GM23338 (cell line): ENCODE data around the gene ARL10. TPM values are rescaled to one million over a fixed set of nuclear protein-coding genes. Genes with fewer than 3 reads are reported as not detected.

Experiments
- ATAC-seq: fragments of 200-7000 bp; cut with Tn5 transposase; 3 replicates; pipeline ENCODE4 v1.9.1; 2020
- DNase-seq: peaks from one replicate; pipeline ENCODE4 v3.0.0-alpha.2; 2015; ENCODE audit warnings: low spot score
- H2AFZ ChIP-seq: fragments of 200-600 bp; sonication (generic); 2 replicates; pipeline ENCODE4 v1.8.0; 2016; ENCODE audit warnings: antibody characterized with exemption, mild to moderate bottlenecking, moderate library complexity
- H3F3A ChIP-seq: fragments of 200-600 bp; sonication (generic); replicated peaks from 2 replicates; pipeline ENCODE4 v1.8.0; 2017; ENCODE audit warnings: antibody characterized with exemption, mixed run types, low read depth
- H3K27ac ChIP-seq: fragments of 200-600 bp; sonication (generic); 2 replicates; pipeline ENCODE4 v1.6.1; 2016; ENCODE audit warnings: low read depth
- H3K27me3 ChIP-seq: fragments of 200-600 bp; sonication (generic); 2 replicates; pipeline ENCODE4 v1.8.0; 2016; ENCODE audit warnings: mild to moderate bottlenecking, mixed run types, moderate library complexity; ENCODE audit not compliant: insufficient read depth
- H3K36me3 ChIP-seq: fragments of 200-600 bp; sonication (generic); 2 replicates; pipeline ENCODE4 v1.8.0; 2016; ENCODE audit warnings: mild to moderate bottlenecking; ENCODE audit not compliant: insufficient read depth
- H3K4me1 ChIP-seq: fragments of 200-600 bp; sonication (generic); 2 replicates; pipeline ENCODE4 v1.8.0; 2016; ENCODE audit warnings: mild to moderate bottlenecking, moderate library complexity; ENCODE audit not compliant: insufficient read depth
- H3K4me2 ChIP-seq: fragments of 200-600 bp; sonication (generic); 2 replicates; pipeline ENCODE4 v1.7.1; 2017; ENCODE audit warnings: mixed run types
- H3K4me3 ChIP-seq: fragments of 200-600 bp; sonication (generic); 2 replicates; pipeline ENCODE4 v1.6.1; 2016; ENCODE audit warnings: mixed run types
- H3K79me2 ChIP-seq: fragments of 200-600 bp; sonication (generic); replicated peaks from 2 replicates; pipeline ENCODE4 v1.8.0; 2017; ENCODE audit warnings: mild to moderate bottlenecking; ENCODE audit not compliant: insufficient read depth
- H3K9me2 ChIP-seq: fragments of 200-600 bp; sonication (generic); 2 replicates; pipeline ENCODE4 v1.8.0; 2017; ENCODE audit not compliant: insufficient read depth
- H4K20me1 ChIP-seq: fragments of 200-600 bp; sonication (generic); replicated peaks from 2 replicates; pipeline ENCODE4 v1.8.0; 2017; ENCODE audit warnings: mild to moderate bottlenecking; ENCODE audit not compliant: insufficient read depth
- H3K27ac Mint-ChIP-seq: 2 replicates; pipeline ENCODE4 v1.8.0; 2020; ENCODE audit warnings: inconsistent platforms, mild to moderate bottlenecking, moderate library complexity, mixed read lengths
- H3K27me3 Mint-ChIP-seq: 3 replicates; pipeline ENCODE4 v1.8.0; 2022; ENCODE audit warnings: low read depth, mild to moderate bottlenecking, moderate library complexity, mixed read lengths, inconsistent platforms; ENCODE audit not compliant: insufficient read depth, poor library complexity
- H3K36me3 Mint-ChIP-seq: 3 replicates; pipeline ENCODE4 v1.8.0; 2021; ENCODE audit warnings: low read depth, mild to moderate bottlenecking, inconsistent platforms, moderate library complexity, mixed read lengths
- H3K4me1 Mint-ChIP-seq: 3 replicates; pipeline ENCODE4 v1.8.0; 2020; ENCODE audit warnings: mild to moderate bottlenecking, inconsistent platforms, mixed read lengths
- H3K4me3 Mint-ChIP-seq: 3 replicates; pipeline ENCODE4 v1.8.0; 2021; ENCODE audit warnings: moderate library complexity, mild to moderate bottlenecking, inconsistent platforms, mixed read lengths
- H3K9me3 Mint-ChIP-seq: 3 replicates; pipeline ENCODE4 v1.8.0; 2020; ENCODE audit warnings: moderate library complexity, mild to moderate bottlenecking, inconsistent platforms, mixed read lengths
- CREB1 ChIP-seq: fragments of 250-450 bp; sonication (Bioruptor Pico); IDR thresholded peaks from 2 replicates; pipeline ENCODE4 v1.5.0; 2020; ENCODE audit warnings: low read depth, mild to moderate bottlenecking, moderate library complexity
- CTCF ChIP-seq, 2 experiments: fragments of 200-600 bp in 1 of 2; sonication (generic) in 1 of 2; conservative IDR thresholded peaks; 2 replicates each; pipeline versions ENCODE4 v1.5.1 to v1.6.1; 2016 to 2017; ENCODE audit warnings: antibody characterized with exemption in 2 of 2, low read depth in 2 of 2, mild to moderate bottlenecking in 2 of 2, moderate library complexity in 1 of 2
- POLR2AphosphoS5 ChIP-seq: IDR thresholded peaks from 2 replicates; pipeline ENCODE4 v1.6.1; 2016; ENCODE audit warnings: antibody characterized with exemption, low read depth
- REST ChIP-seq: IDR thresholded peaks from one replicate; pipeline ENCODE4 v1.6.1; 2018; ENCODE audit warnings: antibody characterized with exemption; ENCODE audit not compliant: unreplicated experiment
- ZNF114 ChIP-seq: fragments of 250-450 bp; sonication (Bioruptor Pico); IDR thresholded peaks from 2 replicates; pipeline ENCODE4 v1.5.0; 2020; ENCODE audit warnings: mild to moderate bottlenecking, moderate library complexity
- long read RNA-seq: library from polyadenylated mRNA; unstranded; transcript quantifications from one replicate; pipeline ENCODE4 v2.0.0, GENCODE V29; 2020; ENCODE audit not compliant: unreplicated experiment
- polyA plus RNA-seq: library from polyadenylated mRNA; unstranded; fragments of >200 nt; fragmentation: Nextera tagmentation; extraction: Ambion mirVana; gene quantifications from 2 replicates; pipeline ENCODE4 v1.2.1, GENCODE V29; 2016
- total RNA-seq: library from RNA; depleted of rRNA; stranded (reverse); fragments of >200 nt; shearing (Covaris generic); gene quantifications from 2 replicates; pipeline ENCODE4 v1.2.3, GENCODE V29; 2014; rRNA removed

ARL10 gene
- total RNA-seq (6.7 and 7.9 TPM in 2 replicates), polyA plus RNA-seq (2.0 and 2.5 TPM in 2 replicates)
- long read RNA-seq, full-length matches to known transcripts: 2 of 3 reads
- long read RNA-seq, partial matches to known transcripts: 1 of 3 reads
- long read RNA-seq, other reads (novel, unspliced or antisense): 0 of 3 reads

- ATAC-seq (peak; percentile 51), DNase-seq (peak; percentile 65)
- Histone ChIP-seq H4K20me1 (peaks cover 5% of the 10 kb centered on the region; the same call in 1 of the 2 replicates), H3K9me2 (no peaks in the 10 kb centered on the region), H3F3A (no peaks in the 10 kb centered on the region), H2AFZ (peak within 1 kb of the TSS; percentile 96), H3K4me2 (peak within 1 kb of the TSS; percentile 88), H3K79me2 (peaks cover 6% of the 10 kb centered on the region), H3K27me3 (peaks cover 57% of the 10 kb centered on the region), H3K4me1 (peaks cover 3% of the 10 kb centered on the region; the same call in 1 of the 2 replicates), H3K4me3 (peak within 1 kb of the TSS; percentile 83), H3K36me3 (no peaks in the 10 kb centered on the region), H3K27ac (no peak within 1 kb of the TSS)
- Mint-ChIP-seq H3K9me3 (no peaks in the 10 kb centered on the region), H3K36me3 (peaks cover 15% of the 10 kb centered on the region), H3K27me3 (peaks cover 44% of the 10 kb centered on the region), H3K4me3 (peak within 1 kb of the TSS; percentile 72), H3K4me1 (peaks cover 3% of the 10 kb centered on the region; the same call in 2 of the 3 replicates), H3K27ac (no peak within 1 kb of the TSS)
- TF ChIP-seq CREB1 (CRISPR knock-in tag) (no peak), POLR2AphosphoS5 (peak; percentile 42; the same call in 1 of the 2 replicates)
Observed at GRCh38 chr5:176365351-176366231, at the start of gene ARL10. Gene ARL10, plus strand, starts transcription at chr5:176365487. Its CDS starts 77 bp downstream, at chr5:176365564.

- Mint-ChIP-seq H3K27me3 (no peaks in the 10 kb centered on the region), H3K9me3 (no peaks in the 10 kb centered on the region), H3K4me3 (no peak overlapping the region), H3K4me1 (no peaks in the 10 kb centered on the region), H3K27ac (no peak overlapping the region), H3K36me3 (peaks cover 4% of the 10 kb centered on the region; the same call in 1 of the 3 replicates)
- H3F3A ChIP-seq: no peaks in the 10 kb centered on the region
- no peaks in the 10 kb centered on the region for H3K79me2 ChIP-seq
- no peaks in the 10 kb centered on the region for H3K27me3 ChIP-seq
- no peak for TF ChIP-seq POLR2AphosphoS5
- no peak for TF ChIP-seq ZNF114 (CRISPR knock-in tag)
- peaks cover 4% of the 10 kb centered on the region; the same call in 1 of the 2 replicates for H4K20me1 ChIP-seq
- H3K4me3 ChIP-seq: no peak overlapping the region
- no peaks in the 10 kb centered on the region for H3K9me2 ChIP-seq
- no peaks in the 10 kb centered on the region for H3K4me1 ChIP-seq
- H3K4me2 ChIP-seq: no peak overlapping the region
- ATAC-seq (no peak), DNase-seq (no peak)
- H2AFZ ChIP-seq: no peak overlapping the region
- peaks cover under 1% of the 10 kb centered on the region; the same call in 1 of the 2 replicates for H3K36me3 ChIP-seq
- H3K27ac ChIP-seq: no peak overlapping the region
Observed at GRCh38 chr5:176317534-176318374, 47.5 kb upstream of the ARL10 start.

GRCh38 chr5:176319827-176320554, 45.3 kb upstream of the ARL10 start:
- Histone ChIP-seq H4K20me1 (peaks cover 4% of the 10 kb centered on the region; the same call in 1 of the 2 replicates), H3K4me1 (no peaks in the 10 kb centered on the region), H3K27me3 (no peaks in the 10 kb centered on the region), H2AFZ (no peak overlapping the region), H3K4me3 (no peak overlapping the region), H3K9me2 (no peaks in the 10 kb centered on the region), H3F3A (no peaks in the 10 kb centered on the region), H3K4me2 (no peak overlapping the region), H3K36me3 (peaks cover 5% of the 10 kb centered on the region; the same call in 1 of the 2 replicates), H3K27ac (no peak overlapping the region), H3K79me2 (no peaks in the 10 kb centered on the region)
- Mint-ChIP-seq H3K4me3 (no peak overlapping the region), H3K9me3 (no peaks in the 10 kb centered on the region), H3K36me3 (peaks cover 11% of the 10 kb centered on the region), H3K27ac (no peak overlapping the region), H3K27me3 (no peaks in the 10 kb centered on the region), H3K4me1 (no peaks in the 10 kb centered on the region)
- peak; percentile 14 to 29; a peak in 1 of 4 replicates for TF ChIP-seq CTCF (conservative IDR thresholded peaks at IDR 0.05; ENCODE audit: low read depth in 2 of 2)
- no peak for TF ChIP-seq REST
- ATAC-seq (no peak), DNase-seq (peak; percentile 27)
